ENCODE measurements around the gene FRAT1. TPM values are rescaled to one million over a fixed set of nuclear protein-coding genes. Genes with fewer than 3 reads are reported as not detected.

Gene FRAT1
- total RNA-seq, 2 donors from 2014 or later: 3.1 to 3.3 TPM

GRCh38 chr10:97335188-97335619 lies 16.1 kb downstream of the FRAT1 start:
- no peaks in the 10 kb centered on the region for H3K9me3 ChIP-seq
- no peaks in the 10 kb centered on the region for H3K36me3 ChIP-seq
- no peak for TF ChIP-seq CTCF (IDR thresholded peaks at IDR 0.05)
- no peak for DNase-seq (ENCODE audit: low spot score)
- no peaks in the 10 kb centered on the region for H3K27me3 ChIP-seq
- peak overlapping the region; percentile 93 for H3K27ac ChIP-seq
- peaks cover 3 to 51% of the 10 kb centered on the region in 2 donors for H3K4me1 ChIP-seq
- peak overlapping the region; percentile 84 to 85 for H3K4me3 ChIP-seq

GRCh38 chr10:97336006-97336405 lies 16.9 kb downstream of the FRAT1 start:
- Histone ChIP-seq H3K36me3 (no peaks in the 10 kb centered on the region), H3K27ac (peak overlapping the region in 1 of 2 donors; percentile 11), H3K27me3 (no peaks in the 10 kb centered on the region), H3K4me3 (no peak overlapping the region), H3K4me1 (peaks cover 3 to 46% of the 10 kb centered on the region in 2 donors), H3K9me3 (no peaks in the 10 kb centered on the region)
- no peak for TF ChIP-seq CTCF (IDR thresholded peaks at IDR 0.05)
- no peak for DNase-seq (ENCODE audit: low spot score)

- Histone ChIP-seq H3K36me3 (no peaks in the 10 kb centered on the region), H3K4me3 (no peak overlapping the region), H3K4me1 (peaks cover 3 to 42% of the 10 kb centered on the region in 2 donors), H3K9me3 (no peaks in the 10 kb centered on the region), H3K27ac (peak overlapping the region in 1 of 2 donors; percentile 11), H3K27me3 (no peaks in the 10 kb centered on the region)
- no peak for TF ChIP-seq CTCF (IDR thresholded peaks at IDR 0.05)
- no peak for DNase-seq (ENCODE audit: low spot score)
Observed at GRCh38 chr10:97336446-97336845, 17.4 kb downstream of the FRAT1 start.

- Histone ChIP-seq H3K4me3 (peak overlapping the region in 1 of 2 donors; percentile 11), H3K36me3 (no peaks in the 10 kb centered on the region), H3K9me3 (no peaks in the 10 kb centered on the region), H3K27me3 (no peaks in the 10 kb centered on the region), H3K4me1 (peaks cover 0 to 34% of the 10 kb centered on the region in 2 donors), H3K27ac (peak overlapping the region in 1 of 2 donors; percentile 11)
- TF ChIP-seq CTCF (IDR thresholded peaks at IDR 0.05): no peak
- no peak for DNase-seq (ENCODE audit: low spot score)
Observed at GRCh38 chr10:97336942-97337831, 18.1 kb downstream of the FRAT1 start.

GRCh38 chr10:97338041-97338440 lies 19.0 kb downstream of the FRAT1 start:
- Histone ChIP-seq H3K4me3 (no peak overlapping the region), H3K27ac (no peak overlapping the region), H3K4me1 (peaks cover 0 to 29% of the 10 kb centered on the region in 2 donors), H3K27me3 (no peaks in the 10 kb centered on the region), H3K36me3 (no peaks in the 10 kb centered on the region), H3K9me3 (no peaks in the 10 kb centered on the region)
- no peak for TF ChIP-seq CTCF (IDR thresholded peaks at IDR 0.05)
- no peak for DNase-seq (ENCODE audit: low spot score)

All from right atrium auricular region (tissue), 2 donors.